ENCODE results near the gene HLF. TPM values are rescaled to one million over a fixed set of nuclear protein-coding genes. Genes with fewer than 3 reads are reported as not detected.

The HLF gene
- total RNA-seq, 1 experiment from 2014 or later: 0.13 TPM

- no peaks in the 10 kb centered on the region for H3K27me3 ChIP-seq (ENCODE audit: control insufficient read depth, insufficient read depth, low read length)
- H3K27ac ChIP-seq (ENCODE audit: low read length): no peak overlapping the region
- H3K4me3 ChIP-seq (ENCODE audit: low read depth in 2 of 2, low read length in 2 of 2): no peak overlapping the region
- TF ChIP-seq, protein P1, sequence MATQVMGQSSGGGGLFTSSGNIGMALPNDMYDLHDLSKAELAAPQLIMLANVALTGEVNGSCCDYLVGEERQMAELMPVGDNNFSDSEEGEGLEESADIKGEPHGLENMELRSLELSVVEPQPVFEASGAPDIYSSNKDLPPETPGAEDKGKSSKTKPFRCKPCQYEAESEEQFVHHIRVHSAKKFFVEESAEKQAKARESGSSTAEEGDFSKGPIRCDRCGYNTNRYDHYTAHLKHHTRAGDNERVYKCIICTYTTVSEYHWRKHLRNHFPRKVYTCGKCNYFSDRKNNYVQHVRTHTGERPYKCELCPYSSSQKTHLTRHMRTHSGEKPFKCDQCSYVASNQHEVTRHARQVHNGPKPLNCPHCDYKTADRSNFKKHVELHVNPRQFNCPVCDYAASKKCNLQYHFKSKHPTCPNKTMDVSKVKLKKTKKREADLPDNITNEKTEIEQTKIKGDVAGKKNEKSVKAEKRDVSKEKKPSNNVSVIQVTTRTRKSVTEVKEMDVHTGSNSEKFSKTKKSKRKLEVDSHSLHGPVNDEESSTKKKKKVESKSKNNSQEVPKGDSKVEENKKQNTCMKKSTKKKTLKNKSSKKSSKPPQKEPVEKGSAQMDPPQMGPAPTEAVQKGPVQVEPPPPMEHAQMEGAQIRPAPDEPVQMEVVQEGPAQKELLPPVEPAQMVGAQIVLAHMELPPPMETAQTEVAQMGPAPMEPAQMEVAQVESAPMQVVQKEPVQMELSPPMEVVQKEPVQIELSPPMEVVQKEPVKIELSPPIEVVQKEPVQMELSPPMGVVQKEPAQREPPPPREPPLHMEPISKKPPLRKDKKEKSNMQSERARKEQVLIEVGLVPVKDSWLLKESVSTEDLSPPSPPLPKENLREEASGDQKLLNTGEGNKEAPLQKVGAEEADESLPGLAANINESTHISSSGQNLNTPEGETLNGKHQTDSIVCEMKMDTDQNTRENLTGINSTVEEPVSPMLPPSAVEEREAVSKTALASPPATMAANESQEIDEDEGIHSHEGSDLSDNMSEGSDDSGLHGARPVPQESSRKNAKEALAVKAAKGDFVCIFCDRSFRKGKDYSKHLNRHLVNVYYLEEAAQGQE (IDR thresholded peaks at IDR 0.05; ENCODE audit: insufficient read depth in 1 of 2, low read depth in 2 of 2, low read length in 1 of 2): no peak
- no peak for TF ChIP-seq POLR2AphosphoS5 (IDR thresholded peaks at IDR 0.05; ENCODE audit: low read depth, low read length)
- TF ChIP-seq TCF7L2 (IDR thresholded peaks at IDR 0.05; ENCODE audit: low read depth, low read length): no peak
- no peak for TF ChIP-seq SIN3A (IDR thresholded peaks at IDR 0.05; ENCODE audit: borderline replicate concordance, insufficient read depth, low read depth, low read length)
- TF ChIP-seq, protein P2, sequence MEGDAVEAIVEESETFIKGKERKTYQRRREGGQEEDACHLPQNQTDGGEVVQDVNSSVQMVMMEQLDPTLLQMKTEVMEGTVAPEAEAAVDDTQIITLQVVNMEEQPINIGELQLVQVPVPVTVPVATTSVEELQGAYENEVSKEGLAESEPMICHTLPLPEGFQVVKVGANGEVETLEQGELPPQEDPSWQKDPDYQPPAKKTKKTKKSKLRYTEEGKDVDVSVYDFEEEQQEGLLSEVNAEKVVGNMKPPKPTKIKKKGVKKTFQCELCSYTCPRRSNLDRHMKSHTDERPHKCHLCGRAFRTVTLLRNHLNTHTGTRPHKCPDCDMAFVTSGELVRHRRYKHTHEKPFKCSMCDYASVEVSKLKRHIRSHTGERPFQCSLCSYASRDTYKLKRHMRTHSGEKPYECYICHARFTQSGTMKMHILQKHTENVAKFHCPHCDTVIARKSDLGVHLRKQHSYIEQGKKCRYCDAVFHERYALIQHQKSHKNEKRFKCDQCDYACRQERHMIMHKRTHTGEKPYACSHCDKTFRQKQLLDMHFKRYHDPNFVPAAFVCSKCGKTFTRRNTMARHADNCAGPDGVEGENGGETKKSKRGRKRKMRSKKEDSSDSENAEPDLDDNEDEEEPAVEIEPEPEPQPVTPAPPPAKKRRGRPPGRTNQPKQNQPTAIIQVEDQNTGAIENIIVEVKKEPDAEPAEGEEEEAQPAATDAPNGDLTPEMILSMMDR (IDR thresholded peaks at IDR 0.05): no peak
- peaks cover 3% of the 10 kb centered on the region; the same call in 1 of the 2 replicates for H3K4me1 ChIP-seq (ENCODE audit: control insufficient read depth, insufficient read depth, low read length)
- POLR2A ChIA-PET: no interaction called here
- in situ Hi-C loops (cut with HindIII; ENCODE audit: low pct_unique_long_range_greater_than_20kb, low sequenced_read_pairs) (no loop called here), intact Hi-C loops (cut with micrococcal nuclease; ENCODE audit: unreplicated experiment) (no loop called here)
- no peaks in the 10 kb centered on the region for H3K9me3 ChIP-seq (ENCODE audit: control insufficient read depth, insufficient read depth, low read depth, low read length)
- DNase-seq (ENCODE audit: low read depth, low spot score): no peak
- no TSS peak for BruUV-seq (replicated peaks)
- ATAC-seq: no peak
- no peaks in the 10 kb centered on the region for H3K36me3 ChIP-seq (ENCODE audit: control insufficient read depth, insufficient read depth, low read length)
- CTCF ChIA-PET: no interaction called here
Observed at GRCh38 chr17:55318081-55318480, 53.3 kb downstream of the HLF start.

DNA sequence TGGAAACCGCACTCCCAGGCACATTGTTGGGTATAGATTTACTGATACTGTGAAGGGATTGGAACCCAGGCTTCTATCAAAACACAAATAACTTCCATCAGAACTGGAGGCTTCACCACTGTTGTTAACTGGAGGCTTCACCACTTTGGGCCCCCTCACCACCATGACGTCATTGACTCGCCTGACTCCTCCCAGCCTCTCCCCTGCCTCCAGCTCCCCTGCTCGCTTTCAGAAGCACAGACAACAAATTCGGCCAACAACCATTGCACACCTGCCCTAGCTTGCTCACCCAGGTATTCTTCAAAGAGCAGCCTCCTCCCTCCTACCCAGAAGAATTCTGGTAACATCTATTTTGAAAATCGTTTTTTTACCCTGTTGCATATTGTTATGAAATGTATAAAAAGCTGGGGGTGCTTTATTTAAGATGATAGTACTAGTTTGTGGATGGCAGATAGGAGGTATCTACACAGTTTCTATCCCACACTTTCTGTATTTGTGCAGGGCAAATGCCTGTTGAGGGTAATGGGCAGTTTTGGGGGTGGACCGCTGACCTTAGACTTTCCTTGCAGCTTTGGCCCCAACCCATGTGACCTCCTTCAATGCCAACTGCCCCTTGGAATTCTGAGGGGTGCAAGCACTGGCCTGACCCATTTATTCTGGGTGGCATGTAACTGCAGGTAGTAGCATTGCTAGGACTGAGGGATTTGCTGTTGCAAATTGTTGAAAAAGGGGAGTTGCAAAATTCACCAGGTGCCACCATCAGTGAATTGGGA, 54.1 kb downstream of the HLF start:
- no peaks in the 10 kb centered on the region for H3K27me3 ChIP-seq (ENCODE audit: control insufficient read depth, insufficient read depth, low read length)
- POLR2A ChIA-PET: no interaction called here
- no peaks in the 10 kb centered on the region for H3K9me3 ChIP-seq (ENCODE audit: control insufficient read depth, insufficient read depth, low read depth, low read length)
- TF ChIP-seq, protein P2 (IDR thresholded peaks at IDR 0.05): no peak
- TF ChIP-seq SIN3A (IDR thresholded peaks at IDR 0.05; ENCODE audit: borderline replicate concordance, insufficient read depth, low read depth, low read length) (no peak), TCF7L2 (IDR thresholded peaks at IDR 0.05; ENCODE audit: low read depth, low read length) (no peak), POLR2AphosphoS5 (IDR thresholded peaks at IDR 0.05; ENCODE audit: low read depth, low read length) (no peak)
- TF ChIP-seq, protein P1 (IDR thresholded peaks at IDR 0.05; ENCODE audit: insufficient read depth in 1 of 2, low read depth in 2 of 2, low read length in 1 of 2): no peak
- H3K4me1 ChIP-seq (ENCODE audit: control insufficient read depth, insufficient read depth, low read length): peaks cover 3% of the 10 kb centered on the region; the same call in 1 of the 2 replicates
- no peak overlapping the region for H3K4me3 ChIP-seq (ENCODE audit: low read depth in 2 of 2, low read length in 2 of 2)
- CTCF ChIA-PET: no interaction called here
- in situ Hi-C loops (cut with HindIII; ENCODE audit: low pct_unique_long_range_greater_than_20kb, low sequenced_read_pairs) (no loop called here), intact Hi-C loops (cut with micrococcal nuclease; ENCODE audit: unreplicated experiment) (no loop called here)
- H3K36me3 ChIP-seq (ENCODE audit: control insufficient read depth, insufficient read depth, low read length): no peaks in the 10 kb centered on the region
- no peak for DNase-seq (ENCODE audit: low read depth, low spot score)
- BruUV-seq (replicated peaks): no TSS peak
- H3K27ac ChIP-seq (ENCODE audit: low read length): no peak overlapping the region
- ATAC-seq: no peak

All from Panc1 (cell line).